KOPT-K1 (cell line): ENCODE measurements around the gene CTNND2.

Experiments used
- H3K27ac ChIP-seq: fragments of 200-600 bp; sonication (generic); 2 replicates; pipeline ENCODE4 v1.5.1; 2016; ENCODE audit warnings: antibody characterized with exemption, mild to moderate bottlenecking, low read depth, low read length; ENCODE audit not compliant: poor library complexity, severe bottlenecking
- H3K36me3 ChIP-seq: fragments of 200-600 bp; sonication (generic); 2 replicates; pipeline ENCODE4 v1.5.1; 2017; ENCODE audit warnings: antibody characterized with exemption, mild to moderate bottlenecking, low read length, moderate library complexity; ENCODE audit not compliant: insufficient read depth
- H3K9me3 ChIP-seq: fragments of 200-600 bp; sonication (generic); 2 replicates; pipeline ENCODE4 v1.5.1; 2017; ENCODE audit warnings: antibody characterized with exemption, low read length, mild to moderate bottlenecking; ENCODE audit not compliant: insufficient read depth, poor library complexity, severe bottlenecking

CTNND2 gene

DNA sequence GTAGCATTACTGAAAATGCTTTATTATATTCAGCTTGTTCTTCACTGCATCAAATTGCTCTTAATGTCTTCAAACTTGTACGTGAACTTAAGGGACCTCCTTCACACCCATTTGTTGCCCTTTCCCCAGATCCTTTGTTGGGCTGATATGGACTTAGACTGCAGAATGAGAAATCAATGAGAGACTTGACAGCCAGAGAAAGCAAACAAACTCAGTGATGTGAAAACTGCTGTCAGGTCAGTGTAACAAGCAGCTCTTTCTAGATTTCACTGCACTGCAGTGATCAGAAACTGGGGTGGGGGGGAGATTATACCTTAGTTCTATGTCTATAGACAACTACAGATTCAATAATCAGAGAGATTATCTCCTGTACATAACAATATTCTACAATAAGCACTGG lies 652.2 kb downstream of the CTNND2 start:
- no peak overlapping the region for H3K27ac ChIP-seq
- H3K9me3 ChIP-seq, result no peaks in the 10 kb centered on the region
- H3K36me3 ChIP-seq, result no peaks in the 10 kb centered on the region

DNA sequence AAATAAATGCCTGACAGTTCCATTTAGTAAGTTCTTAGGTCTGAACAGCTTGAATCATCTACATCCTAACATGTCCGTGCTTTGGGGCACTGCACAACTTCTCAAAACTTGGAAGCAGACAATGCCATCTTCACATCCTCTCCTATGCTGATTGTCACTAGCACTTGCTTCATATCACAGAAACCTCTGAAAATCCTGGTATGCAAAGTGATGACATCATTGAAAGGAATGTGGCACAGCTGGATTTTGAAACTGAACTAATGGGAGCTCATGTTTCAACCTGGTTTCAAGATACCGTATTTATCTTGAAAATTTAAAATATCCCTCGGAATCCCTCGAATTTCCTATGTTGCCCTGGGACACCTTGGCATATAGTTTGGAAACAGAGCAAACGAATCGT lies 653.0 kb downstream of the CTNND2 start:
- no peaks in the 10 kb centered on the region for H3K36me3 ChIP-seq
- H3K9me3 ChIP-seq, result no peaks in the 10 kb centered on the region
- H3K27ac ChIP-seq, result no peak overlapping the region

DNA sequence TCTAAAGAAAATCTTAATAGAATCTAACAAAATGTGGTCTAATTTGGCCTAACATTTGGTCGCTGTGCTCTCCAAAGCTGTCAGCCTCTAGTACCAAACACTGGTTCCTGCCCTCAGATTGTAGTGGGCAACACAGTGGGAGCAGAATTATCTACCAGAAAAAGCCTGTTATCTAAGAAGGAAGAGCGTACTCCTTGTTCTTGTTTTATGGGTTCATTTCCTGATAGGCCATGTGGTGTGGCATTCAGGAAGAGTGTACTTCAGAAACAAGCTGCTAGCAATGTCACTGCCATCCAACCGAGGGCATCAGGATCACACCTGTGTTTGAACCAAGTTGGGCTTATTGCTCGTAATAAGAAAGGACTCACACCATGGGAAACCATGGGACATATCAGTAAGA lies 655.3 kb downstream of the CTNND2 start:
- H3K36me3 ChIP-seq, result no peaks in the 10 kb centered on the region
- no peaks in the 10 kb centered on the region for H3K9me3 ChIP-seq
- no peak overlapping the region for H3K27ac ChIP-seq

DNA sequence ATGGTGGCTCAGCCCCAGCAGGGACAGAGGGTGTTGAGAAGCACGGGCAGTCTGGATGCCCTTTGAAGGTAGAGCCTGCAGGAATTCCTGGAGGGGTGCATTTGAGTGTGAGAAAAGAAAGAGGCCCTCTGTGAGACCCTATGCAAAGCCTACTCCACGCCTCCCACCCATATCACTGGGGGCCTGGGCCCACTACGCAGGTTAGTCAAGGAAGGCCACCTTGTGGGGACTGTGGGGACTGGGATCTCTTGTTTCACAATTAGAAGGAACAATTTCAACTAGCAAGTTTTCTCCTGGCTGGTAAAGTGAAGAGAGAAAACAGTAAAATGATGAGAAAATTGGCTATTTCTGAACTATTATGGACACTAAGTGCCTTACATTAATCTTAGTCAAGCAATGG lies 657.0 kb downstream of the CTNND2 start:
- no peak overlapping the region for H3K27ac ChIP-seq
- no peaks in the 10 kb centered on the region for H3K36me3 ChIP-seq
- H3K9me3 ChIP-seq, result no peaks in the 10 kb centered on the region

DNA sequence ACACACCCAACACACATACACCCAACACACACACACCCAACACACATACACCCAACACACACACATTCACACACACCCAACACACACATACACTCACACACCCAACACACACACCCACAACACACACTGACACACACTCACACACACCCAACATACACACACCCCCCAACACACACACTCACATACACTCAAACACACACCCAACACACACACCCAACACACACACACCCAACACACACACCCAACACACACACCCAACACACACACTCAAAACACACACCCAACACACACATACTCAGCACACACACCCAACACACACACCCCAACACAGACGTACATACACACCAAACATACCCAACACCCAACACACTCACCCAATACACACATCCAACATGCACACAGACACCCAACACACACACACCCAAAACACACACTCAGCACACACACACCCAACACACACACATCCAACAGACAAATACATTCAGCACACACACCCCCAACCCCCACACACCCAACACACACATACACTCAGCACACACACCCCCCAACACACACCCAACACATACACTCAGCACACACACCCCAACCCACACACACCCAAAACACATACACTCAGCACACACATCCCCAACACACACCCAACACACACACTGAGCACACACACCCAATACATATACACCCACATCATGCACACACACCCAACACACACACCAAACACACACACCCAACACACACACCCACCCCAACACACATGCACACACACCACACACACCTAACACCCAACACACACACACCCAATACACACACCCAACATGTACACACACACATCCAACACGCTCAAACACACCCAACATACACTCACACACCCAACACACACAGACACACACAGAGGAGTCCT lies 663.7 kb downstream of the CTNND2 start:
- Histone ChIP-seq H3K9me3 (no peaks in the 10 kb centered on the region), H3K27ac (no peak overlapping the region), H3K36me3 (no peaks in the 10 kb centered on the region)

DNA sequence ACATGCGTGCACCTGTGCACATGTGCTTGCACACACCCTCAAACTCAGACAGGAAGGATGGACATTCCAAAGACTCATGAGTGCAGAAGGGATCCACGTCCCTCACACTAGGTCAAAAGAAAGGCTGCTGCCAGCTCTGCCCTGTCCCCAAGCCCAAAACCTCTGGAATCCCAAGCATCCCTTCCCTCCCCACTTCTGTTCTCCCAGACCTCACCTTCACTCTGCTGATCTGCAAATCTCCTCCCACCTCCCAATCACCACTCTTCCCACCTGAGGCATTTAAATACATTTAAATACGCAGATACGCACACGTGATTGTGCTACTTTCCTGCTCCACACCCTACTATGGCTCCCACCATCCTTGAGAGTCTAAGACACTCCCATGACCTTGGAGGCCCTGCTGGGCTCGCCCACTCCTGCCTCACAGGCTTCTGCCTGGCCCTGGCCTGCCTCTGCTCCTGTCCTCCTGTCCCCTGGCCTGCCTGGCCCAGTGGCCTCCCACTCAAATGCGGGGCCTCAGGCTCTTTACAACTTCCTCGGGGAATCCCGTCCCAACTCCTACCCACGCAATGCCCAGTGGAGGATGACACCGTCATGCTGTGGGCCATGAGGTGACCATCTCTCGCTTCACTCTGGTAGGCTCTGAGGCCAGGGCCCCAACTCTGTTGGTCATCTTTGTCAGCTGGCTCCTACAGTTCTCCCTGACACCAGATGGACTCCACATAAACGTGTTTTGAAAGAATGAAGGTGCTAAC lies 664.8 kb downstream of the CTNND2 start:
- no peak overlapping the region for H3K27ac ChIP-seq
- no peaks in the 10 kb centered on the region for H3K36me3 ChIP-seq
- H3K9me3 ChIP-seq, result no peaks in the 10 kb centered on the region

DNA sequence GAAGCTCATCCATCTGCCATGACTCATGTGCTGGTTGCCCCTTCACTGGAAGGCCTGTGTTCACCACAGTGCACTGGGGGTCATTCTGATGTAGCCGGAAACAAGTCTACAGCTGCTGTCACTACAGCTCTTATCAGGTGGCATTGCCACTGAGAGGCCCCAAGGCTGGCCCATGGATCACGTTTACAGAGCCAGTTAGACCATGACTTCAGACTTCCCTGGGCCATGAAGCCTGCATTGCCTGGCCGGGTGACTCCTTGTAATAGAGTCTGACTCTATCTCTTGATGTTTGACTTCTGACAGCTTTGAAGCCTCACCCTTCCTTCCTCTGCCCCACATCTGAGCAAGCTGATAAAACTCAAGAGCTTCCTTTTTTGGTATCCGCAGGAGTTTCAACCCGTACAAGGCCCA lies 669.7 kb downstream of the CTNND2 start:
- H3K9me3 ChIP-seq, result peaks cover 9% of the 10 kb centered on the region
- no peaks in the 10 kb centered on the region for H3K36me3 ChIP-seq
- H3K27ac ChIP-seq, result no peak overlapping the region

DNA sequence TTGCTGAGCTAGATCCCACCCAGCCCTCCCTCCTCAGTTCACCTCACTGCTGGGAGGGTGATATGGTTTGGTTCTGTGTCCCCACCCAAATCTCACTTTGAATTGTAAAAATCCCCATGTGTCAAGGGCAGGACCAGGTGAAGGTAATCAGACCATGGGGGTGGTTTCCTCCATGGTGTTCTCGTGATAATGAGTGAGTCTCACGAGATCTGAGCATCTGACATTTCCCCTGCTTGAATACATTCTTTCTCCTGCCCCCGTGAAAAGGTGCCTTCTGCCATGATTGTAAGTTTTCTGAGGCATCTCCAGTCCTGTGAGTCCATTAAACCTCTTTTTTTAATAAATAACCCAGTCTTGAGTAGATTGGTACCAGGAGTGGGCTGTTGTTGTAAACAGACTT lies 673.4 kb downstream of the CTNND2 start:
- peaks cover 9% of the 10 kb centered on the region for H3K9me3 ChIP-seq

DNA sequence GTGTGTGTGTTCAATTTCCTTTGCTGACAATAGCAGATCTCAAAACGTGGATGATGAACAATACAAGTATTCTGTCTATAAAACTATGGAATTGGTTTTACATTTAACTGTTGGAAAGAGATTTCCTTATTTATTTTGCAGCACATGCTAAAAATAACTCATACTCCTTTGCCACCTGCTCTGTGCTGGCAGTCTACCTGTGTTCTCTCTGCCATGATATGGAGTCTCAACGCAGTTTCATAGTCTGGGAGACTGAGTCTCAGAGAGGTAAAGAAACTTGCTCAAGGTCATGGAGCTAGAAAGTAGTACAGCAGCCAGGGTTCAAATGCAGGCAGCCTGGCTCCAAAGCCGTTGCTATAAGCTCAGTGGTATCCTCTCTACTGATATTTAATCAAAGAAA lies 677.2 kb downstream of the CTNND2 start:
- Histone ChIP-seq H3K27ac (no peak overlapping the region), H3K9me3 (peaks cover 6% of the 10 kb centered on the region), H3K36me3 (no peaks in the 10 kb centered on the region)

More for the DNA sequence above, 673.4 kb downstream of the CTNND2 start:
- Histone ChIP-seq H3K27ac (no peak overlapping the region), H3K36me3 (no peaks in the 10 kb centered on the region)

DNA sequence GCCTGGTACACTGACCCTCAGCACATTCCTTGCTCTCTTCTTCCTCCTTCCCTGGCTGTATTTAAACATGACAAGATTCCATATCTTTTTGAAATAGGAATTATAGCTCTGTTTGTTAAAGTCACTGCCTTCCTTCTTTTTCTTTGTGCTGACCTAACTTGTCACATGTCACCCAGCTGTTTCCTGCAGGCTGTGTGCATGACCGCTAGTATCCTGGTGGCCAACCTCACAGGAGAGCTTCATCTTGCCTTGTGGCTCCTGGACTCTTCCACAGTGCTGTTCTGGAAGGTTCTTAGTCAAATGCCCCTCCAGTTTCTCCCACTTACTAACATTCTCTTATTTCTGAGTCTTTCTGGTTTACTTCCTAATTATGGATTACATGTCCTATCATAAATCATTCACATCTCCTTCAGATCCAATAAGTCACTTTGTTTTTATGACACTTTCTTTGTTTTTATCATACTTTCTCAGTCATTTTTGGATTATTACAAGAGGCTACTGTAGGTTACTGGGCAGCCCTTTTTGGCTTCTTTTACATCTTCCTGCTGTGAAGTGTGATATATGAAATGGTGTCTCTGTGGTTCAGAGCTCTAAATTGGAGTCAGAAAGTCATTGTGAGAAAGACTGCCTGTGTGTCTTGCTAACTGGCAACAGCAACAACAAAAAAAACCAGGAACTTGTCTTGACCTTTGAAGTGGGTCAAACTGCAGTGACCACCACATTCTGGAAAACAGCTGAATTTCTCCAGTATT lies 679.6 kb downstream of the CTNND2 start:
- no peak overlapping the region for H3K27ac ChIP-seq
- H3K9me3 ChIP-seq, result no peaks in the 10 kb centered on the region
- H3K36me3 ChIP-seq, result no peaks in the 10 kb centered on the region

DNA sequence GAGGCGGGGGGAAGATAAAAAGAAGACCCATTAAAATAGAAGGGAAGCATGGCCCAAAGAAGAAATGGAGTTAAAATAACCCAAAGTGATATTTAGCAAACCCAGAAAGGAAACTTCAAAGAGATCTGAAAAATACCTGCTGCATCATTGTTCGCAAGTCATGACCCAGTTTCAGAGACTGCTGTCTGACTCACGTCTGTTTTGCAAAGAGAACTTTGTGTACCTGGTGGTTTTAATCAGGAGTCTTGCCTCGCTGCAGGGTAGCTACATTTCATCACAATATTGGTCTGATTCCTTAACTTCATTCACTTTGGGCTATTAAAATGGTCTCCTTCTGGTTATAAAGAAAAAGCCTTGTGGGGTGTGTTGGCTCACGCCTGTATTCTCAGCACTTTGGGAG lies 682.1 kb downstream of the CTNND2 start:
- H3K9me3 ChIP-seq, result no peaks in the 10 kb centered on the region
- no peak overlapping the region for H3K27ac ChIP-seq
- H3K36me3 ChIP-seq, result no peaks in the 10 kb centered on the region

DNA sequence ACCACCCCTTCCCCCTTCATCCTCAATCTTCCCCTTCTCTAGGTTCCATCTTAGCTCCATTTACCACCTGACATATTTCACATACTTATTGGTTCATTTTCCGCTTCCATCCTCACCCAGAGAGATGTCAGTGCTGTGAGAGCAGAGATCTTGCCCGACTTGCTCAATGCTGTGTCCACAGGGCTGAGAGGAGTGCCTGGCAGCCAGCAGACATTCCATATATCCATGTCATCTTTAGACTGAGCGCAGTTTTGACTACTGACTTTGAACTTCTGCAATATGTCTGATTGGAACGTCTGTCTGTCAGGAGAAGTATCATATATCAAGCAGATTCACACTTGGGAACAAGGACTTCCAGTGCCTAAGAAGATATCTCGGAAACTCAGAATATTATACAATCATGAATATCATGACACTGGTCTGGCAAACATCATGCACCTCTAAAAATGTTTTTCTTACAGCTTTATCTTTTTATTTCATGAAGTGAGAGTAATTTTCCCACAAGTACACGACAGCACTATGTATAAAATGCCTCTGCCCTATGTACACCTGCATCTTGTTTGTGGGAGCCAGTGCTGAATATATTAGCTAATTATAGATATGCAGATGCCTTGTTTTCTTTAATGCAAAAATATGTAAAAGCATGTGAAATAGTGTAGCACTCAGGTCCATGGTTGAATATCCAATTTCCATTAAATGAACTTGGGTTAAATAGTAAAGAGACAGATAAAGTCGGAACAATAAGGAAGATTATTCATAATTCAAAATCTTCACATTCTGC lies 689.2 kb downstream of the CTNND2 start:
- no peak overlapping the region for H3K27ac ChIP-seq
- H3K36me3 ChIP-seq, result no peaks in the 10 kb centered on the region
- H3K9me3 ChIP-seq, result no peaks in the 10 kb centered on the region

DNA sequence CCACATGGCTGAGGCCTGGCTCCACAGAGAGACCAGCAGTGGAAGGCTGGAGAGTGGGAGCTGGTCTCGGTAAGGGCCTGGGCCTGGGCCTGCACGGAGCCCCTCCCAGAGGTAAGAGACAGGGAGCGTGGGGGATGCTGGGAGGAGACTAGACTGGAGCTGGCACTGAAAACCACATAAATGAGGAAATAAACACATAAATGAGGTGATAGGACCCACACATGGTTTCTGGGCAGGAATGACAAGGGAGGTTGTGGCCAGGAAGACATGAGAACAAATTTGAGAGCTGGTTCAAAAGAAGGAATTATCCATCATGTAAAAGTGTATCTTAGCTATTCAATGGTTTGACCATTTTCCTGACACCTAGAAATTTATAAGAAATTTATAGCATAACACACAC lies 691.5 kb downstream of the CTNND2 start:
- no peak overlapping the region for H3K27ac ChIP-seq
- no peaks in the 10 kb centered on the region for H3K36me3 ChIP-seq
- H3K9me3 ChIP-seq, result no peaks in the 10 kb centered on the region

DNA sequence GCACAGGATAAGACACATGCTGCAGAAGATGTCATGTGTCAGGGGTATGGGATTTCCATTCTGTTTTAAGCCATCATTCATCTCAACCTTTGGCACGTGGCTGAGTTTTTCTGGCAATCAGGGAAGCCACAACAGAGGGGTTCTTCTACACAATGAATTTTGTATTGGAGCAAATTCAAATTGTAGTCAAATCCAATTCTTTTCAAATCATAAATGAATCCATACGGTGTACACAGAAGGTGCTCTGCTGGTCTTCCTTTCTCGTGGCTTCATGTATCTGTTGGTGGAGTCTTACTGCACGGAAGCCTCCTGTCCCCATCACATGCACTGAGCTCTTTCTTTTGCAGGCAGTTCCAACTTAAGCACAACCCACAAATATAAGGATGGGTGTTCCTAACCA lies 706.5 kb downstream of the CTNND2 start:
- Histone ChIP-seq H3K9me3 (no peaks in the 10 kb centered on the region), H3K27ac (no peak overlapping the region), H3K36me3 (no peaks in the 10 kb centered on the region)
